ENCODE measurements around the gene CHCHD6.

The CHCHD6 gene

DNA sequence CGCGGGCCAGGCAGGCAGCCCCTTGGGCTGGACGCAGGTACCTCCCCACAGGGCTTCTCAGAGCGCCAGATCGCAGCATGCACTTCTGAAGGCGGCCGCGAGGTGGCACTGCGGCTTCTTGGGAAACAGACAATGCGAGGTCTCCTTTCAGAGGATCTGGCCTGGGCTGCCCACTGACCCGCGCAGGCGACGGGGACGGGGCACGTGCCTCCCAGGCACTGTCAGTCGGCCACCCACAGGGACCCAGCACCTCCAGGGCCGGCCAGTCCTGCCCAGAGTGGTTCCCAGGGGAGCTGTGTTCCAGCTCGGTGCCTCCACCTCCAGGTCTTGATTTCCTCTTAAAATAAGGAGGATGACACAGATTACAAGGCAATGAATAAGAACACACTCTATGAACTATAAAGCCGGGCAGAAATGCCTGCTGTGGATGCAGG, 24.7 kb upstream of the CHCHD6 start:
- TF ChIP-seq GATA3 (IDR thresholded peaks at IDR 0.05; ENCODE audit: low read depth, low read length): no peak
- no peak for TF ChIP-seq GATA2 (IDR thresholded peaks at IDR 0.05; ENCODE audit: low read depth, low read length)

DNA sequence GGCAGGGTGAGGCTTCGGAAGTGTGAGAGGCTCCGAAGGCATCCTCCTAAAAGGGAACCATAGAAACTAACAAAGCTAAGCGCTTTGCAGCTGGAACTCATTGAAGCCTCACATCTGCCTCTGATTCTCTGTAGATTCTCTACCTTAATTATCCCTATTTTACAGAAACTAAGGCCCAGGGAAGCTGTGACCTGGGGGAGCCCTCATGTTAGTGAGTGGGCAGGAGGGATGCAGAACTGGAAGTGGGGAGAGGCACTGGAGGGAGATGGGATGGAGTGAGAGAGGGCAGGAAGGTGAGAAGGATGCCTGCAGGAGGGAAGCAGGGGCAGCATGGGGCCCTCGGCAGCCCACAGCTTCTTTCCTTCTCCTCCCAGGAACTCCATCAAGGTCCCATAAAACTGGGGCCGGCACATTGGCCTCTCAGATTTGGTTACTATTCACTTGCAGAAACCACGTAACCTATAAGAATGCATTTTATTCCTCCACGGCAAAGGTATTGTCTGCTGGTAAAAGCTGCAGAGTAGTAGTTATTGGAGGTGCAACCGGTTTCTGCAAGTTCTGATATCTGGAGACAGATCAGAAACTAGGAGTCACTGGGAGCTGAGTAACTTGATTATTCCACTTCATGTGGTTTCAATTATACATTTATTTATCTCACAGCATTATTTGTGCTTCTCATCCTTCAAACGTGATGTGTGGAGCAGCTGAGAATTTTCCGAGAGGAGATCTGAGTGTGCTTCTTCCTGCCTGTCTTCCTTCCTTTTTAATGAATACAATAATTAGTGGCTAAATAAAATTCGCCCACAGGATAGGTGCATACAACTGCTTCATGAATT, 24.0 kb upstream of the CHCHD6 start:
- peak; percentile 93 for TF ChIP-seq GATA3 (IDR thresholded peaks at IDR 0.05; ENCODE audit: low read depth, low read length)
- TF ChIP-seq GATA2 (IDR thresholded peaks at IDR 0.05; ENCODE audit: low read depth, low read length): peak; percentile 93

DNA sequence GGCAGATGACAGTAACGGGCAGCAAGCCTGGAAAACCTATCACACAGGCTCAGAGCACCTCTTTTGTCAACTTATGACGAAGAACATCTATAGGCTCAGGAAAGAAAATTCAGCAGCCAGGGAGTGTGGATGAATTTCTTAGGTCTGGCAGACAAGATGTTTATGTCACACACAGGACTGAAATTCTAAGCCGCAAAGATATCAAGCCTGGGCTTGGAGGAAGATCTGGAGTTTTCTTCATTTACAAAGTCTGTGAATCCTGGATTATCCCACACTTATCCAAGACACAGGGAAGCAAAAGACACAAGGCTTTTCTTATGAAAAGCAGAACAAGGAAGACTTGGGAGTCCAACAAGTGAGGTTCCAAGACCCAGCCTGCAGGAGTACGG, 23.4 kb upstream of the CHCHD6 start:
- TF ChIP-seq GATA3 (IDR thresholded peaks at IDR 0.05; ENCODE audit: low read depth, low read length): no peak
- TF ChIP-seq GATA2 (IDR thresholded peaks at IDR 0.05; ENCODE audit: low read depth, low read length): no peak

DNA sequence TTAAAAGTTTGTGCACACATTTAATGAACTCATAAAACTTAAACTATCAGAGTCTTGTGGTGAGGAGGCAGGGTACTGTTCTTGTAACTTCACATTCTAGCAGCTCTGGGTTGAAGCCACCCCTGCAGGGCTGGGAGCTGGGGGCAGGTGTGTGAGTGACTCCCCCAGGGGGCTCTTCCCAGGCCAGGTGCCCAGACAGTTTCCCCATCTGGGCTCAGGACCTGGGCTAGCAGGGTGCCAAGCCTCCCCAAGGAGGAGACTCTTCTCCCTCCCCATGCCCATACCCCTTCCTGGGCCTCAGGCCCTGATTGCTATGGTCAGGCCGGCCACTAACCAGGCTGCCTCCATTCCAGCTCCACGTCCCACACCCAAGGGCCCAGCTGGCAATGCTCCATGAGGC, 22.0 kb upstream of the CHCHD6 start:
- TF ChIP-seq GATA2 (IDR thresholded peaks at IDR 0.05; ENCODE audit: low read depth, low read length) (no peak), GATA3 (IDR thresholded peaks at IDR 0.05; ENCODE audit: low read depth, low read length) (no peak)

DNA sequence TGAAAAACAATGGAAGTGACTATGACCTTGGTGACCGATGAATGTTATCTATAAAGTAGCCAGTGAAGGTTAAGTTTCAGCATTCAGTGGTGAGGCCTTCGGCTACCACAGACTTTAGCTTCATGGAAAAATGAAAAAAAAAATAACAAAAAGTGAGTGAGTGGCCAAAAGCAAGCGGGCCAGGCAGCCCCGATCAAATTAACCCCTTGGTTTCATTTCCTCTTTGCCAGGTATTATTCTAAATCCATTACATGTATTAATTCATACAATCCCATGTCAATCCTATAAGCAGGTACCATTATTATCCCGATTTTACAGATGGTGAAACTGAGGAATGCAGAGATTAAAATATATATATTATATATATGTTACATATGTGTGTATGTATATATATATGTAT, 21.0 kb upstream of the CHCHD6 start:
- TF ChIP-seq GATA2 (IDR thresholded peaks at IDR 0.05; ENCODE audit: low read depth, low read length) (no peak), GATA3 (IDR thresholded peaks at IDR 0.05; ENCODE audit: low read depth, low read length) (no peak)

DNA sequence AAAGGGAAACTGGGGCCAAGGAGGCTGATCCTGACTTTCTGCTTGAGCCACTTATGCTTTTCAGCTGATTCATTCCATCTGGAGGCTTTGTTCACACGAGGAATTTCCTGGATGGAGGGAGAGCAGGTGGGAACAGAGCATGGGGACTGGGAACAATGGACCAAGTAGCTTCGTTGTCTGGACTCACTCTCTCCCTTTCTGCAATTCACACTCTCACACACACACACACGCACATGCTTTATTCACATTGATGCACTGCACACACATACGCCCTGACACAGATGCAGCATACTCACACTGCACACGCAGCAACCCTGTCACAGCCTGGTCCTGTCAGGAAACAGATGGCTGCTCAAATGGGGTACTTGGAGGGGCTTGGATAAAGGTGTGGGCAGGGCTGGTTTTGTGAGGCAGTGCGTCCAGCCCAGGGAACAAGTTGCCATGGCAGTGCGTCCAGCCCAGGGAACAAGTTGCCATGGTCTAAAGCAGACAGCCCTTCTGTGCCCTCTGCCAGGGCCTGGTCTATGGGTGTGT, 19.8 kb upstream of the CHCHD6 start:
- TF ChIP-seq GATA2 (IDR thresholded peaks at IDR 0.05; ENCODE audit: low read depth, low read length) (no peak), GATA3 (IDR thresholded peaks at IDR 0.05; ENCODE audit: low read depth, low read length) (no peak)

DNA sequence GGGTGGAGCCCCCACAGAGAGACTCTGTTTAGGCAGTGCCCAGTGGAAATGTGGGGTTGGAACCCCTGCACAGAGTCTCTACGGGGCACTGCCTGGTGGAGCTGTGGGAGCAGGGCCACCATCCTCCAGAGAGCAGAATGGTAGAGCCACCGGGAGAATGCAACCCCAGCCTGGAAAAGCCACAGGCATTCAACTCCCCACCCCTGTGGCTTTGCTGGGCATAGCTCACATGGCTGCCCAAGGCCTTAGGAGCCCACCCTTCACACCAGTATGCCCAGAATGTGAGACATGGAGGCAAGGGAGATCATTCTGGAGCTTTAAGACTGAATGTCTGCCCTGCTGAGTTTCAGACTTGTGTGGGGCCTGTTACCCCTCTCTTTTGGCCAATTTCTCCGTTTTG, 19.0 kb upstream of the CHCHD6 start:
- TF ChIP-seq GATA2 (IDR thresholded peaks at IDR 0.05; ENCODE audit: low read depth, low read length) (no peak), GATA3 (IDR thresholded peaks at IDR 0.05; ENCODE audit: low read depth, low read length) (no peak)

DNA sequence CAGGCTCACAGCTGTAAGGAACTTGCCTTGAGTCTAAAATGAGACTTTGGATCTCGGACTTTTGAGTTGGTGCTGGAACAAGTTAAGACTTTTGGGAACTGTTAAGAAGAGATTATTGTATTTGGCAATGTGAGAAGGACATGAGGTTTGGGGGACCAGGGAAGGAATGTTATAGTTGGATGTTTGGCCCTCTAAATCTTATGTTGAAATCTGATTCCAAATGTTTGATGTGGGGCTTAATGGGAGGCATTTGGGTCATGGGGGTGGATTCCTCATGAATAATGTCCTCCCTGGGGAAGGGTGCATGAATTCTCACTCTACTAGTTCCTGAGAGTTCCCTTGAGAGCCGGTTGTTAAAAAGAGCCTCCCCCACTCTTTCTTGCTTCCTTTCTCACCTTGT, 18.5 kb upstream of the CHCHD6 start:
- TF ChIP-seq GATA3 (IDR thresholded peaks at IDR 0.05; ENCODE audit: low read depth, low read length) (no peak), GATA2 (IDR thresholded peaks at IDR 0.05; ENCODE audit: low read depth, low read length) (no peak)

DNA sequence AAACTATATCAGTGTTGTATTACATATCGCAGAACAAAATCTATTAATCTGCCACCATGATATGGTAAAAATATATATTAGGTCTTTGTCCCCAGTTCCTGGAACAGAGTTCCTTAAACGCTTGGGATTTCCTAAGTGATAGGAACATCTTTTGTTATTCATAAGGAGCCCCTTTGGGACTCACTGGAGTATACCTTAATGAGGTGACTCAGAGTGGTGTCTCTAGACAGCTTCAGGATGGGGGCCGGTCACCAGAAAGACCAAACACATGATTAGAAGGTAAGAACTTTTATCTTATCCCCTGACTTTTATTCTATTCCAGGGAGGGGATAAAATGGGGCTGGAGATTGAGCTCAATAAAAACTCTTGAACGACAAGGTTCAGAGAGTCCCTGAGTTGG, 12.3 kb upstream of the CHCHD6 start:
- TF ChIP-seq GATA3 (IDR thresholded peaks at IDR 0.05; ENCODE audit: low read depth, low read length): no peak
- no peak for TF ChIP-seq GATA2 (IDR thresholded peaks at IDR 0.05; ENCODE audit: low read depth, low read length)

DNA sequence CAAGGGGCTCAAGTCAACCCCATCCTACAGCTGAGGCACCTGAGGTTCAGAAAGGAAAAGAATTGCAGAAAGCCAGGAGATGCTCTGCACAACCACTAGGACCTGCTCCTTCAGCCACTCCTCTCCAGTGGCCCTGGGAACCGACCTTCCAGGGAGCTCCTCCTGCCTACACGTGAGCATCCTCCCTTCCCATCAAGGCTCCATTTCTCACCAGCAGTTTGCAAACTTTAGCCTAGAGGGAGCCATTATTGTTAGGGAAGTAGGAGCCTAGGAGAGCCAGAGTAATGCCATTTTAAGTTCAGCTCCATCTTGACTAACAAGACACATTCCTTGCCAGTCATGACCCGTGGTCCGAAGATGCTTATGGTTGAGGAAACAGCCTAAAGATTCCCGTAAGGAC, 11.2 kb upstream of the CHCHD6 start:
- TF ChIP-seq GATA3 (IDR thresholded peaks at IDR 0.05; ENCODE audit: low read depth, low read length): no peak
- no peak for TF ChIP-seq GATA2 (IDR thresholded peaks at IDR 0.05; ENCODE audit: low read depth, low read length)

DNA sequence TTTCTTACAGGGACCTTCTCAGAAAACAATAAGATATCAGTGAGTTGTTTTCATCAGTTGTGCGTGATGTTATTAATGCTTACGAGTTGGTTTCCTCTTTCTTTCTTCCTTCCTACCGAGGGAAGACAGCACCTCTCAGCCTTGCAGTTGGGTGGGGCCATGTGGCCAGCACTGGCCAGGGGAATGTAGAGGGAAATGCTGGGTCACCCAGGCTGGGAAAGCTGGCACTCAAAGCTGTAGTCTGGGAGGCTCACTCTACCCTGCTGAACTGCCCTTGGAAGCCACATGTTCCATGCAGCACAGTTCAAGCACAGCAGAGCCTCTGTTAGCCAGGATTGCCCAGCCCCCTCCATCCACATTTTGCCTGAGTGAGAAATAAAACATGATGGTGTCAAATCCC, 10.1 kb upstream of the CHCHD6 start:
- no peak for TF ChIP-seq GATA2 (IDR thresholded peaks at IDR 0.05; ENCODE audit: low read depth, low read length)
- no peak for TF ChIP-seq GATA3 (IDR thresholded peaks at IDR 0.05; ENCODE audit: low read depth, low read length)

DNA sequence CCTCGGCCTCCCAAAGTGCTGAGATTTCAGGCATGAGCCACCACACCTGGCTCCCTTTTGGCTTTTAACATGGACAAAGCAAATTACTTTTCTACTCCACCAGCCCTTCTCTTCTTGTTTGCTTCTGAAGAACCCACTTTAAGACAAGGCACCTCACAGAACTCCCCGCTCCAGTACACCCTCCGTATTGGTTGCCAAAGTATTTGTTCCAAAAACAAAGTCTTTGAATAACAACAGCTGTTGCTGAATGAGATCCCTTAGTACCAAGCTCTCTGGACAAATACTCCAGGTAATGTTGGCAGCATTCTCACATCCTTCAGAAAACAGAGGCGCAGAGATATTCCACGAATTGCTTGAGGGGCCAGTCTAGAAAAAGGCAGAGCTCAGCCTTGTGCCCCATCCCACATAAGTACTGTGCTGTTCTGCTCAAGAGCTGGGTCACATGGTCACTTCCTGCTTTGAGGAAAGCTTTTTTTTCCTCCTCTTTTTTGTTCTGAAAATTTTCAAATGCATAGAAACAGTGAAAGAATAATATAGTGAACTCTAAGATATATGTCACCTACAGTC, 7.3 kb upstream of the CHCHD6 start:
- TF ChIP-seq GATA3 (IDR thresholded peaks at IDR 0.05; ENCODE audit: low read depth, low read length) (no peak), GATA2 (IDR thresholded peaks at IDR 0.05; ENCODE audit: low read depth, low read length) (no peak)

DNA sequence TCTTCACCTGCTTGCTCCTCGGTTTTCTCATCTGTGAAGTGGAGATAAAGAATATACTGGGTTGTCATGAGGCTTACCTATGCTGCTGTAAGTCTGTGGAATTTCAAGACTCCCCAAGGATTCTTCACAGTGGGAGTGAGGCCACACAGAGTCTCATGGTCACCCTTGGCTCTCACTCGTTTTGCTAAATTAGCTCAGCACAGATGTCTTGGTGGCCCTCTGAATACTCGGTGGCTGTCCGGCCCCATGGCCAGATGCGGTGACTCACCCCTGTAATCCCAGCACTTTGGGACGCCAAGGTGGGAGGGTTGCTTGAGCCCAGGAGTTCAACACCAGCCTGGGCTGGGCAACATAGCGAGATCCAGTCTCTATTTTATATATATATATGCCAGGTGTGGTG, 5.0 kb upstream of the CHCHD6 start:
- no peak for TF ChIP-seq GATA2 (IDR thresholded peaks at IDR 0.05; ENCODE audit: low read depth, low read length)
- TF ChIP-seq GATA3 (IDR thresholded peaks at IDR 0.05; ENCODE audit: low read depth, low read length): no peak

DNA sequence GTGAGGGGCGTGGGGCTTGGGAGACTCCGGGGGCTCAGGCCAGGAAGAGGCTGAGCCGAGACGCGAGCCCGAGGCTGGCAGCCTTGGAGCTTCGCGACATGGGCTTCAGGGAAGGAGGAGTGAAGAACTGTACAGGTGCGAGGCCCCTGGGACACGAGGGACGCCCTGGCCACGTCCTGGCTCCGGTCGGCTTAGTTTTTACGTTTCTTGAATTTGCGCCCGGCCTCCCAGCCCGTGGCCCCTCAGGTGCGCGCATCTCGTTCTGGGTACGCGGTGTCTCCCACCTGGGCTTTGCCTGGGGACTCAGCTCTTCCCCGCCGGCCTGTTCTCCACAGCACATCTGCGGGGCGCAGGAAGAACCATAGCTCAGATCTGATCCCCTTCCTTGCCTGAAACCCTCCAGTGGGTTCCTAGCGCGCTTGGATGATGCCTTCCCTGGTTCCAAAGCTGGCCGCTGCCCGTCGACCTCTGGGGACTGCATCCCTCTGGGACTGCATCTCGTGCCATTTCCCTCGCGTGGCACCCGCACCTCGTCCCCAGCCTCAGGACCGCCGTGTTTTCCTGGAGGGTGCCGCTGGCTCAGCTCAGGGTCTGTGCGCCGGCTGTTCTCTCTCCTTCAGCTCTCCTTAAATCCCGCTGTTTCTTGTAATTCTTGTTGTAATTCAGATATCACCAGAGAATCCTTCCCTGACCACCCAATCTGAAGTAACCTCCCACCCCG, 614 bp downstream of the CHCHD6 start:
- no peak for TF ChIP-seq GATA2 (IDR thresholded peaks at IDR 0.05; ENCODE audit: low read depth, low read length)
- no peak for TF ChIP-seq GATA3 (IDR thresholded peaks at IDR 0.05; ENCODE audit: low read depth, low read length)
